Measurements from ENCODE around the gene PHC1.

PHC1 gene

GRCh38 chr12:8980137-8980536 is 65.8 kb downstream of the PHC1 start:
- DNase-seq (ENCODE audit: low spot score): no peak
- in situ Hi-C loops (cut with MboI; ENCODE audit: low sequenced_read_pairs, unreplicated experiment): no loop called here
- TF ChIP-seq CTCF (IDR thresholded peaks at IDR 0.05; ENCODE audit: borderline replicate concordance, control extremely low read depth, extremely low read depth, insufficient read depth, missing control alignments): no peak

- in situ Hi-C loops (cut with MboI; ENCODE audit: low sequenced_read_pairs, unreplicated experiment): no loop called here
- no peak for TF ChIP-seq CTCF (IDR thresholded peaks at IDR 0.05; ENCODE audit: borderline replicate concordance, control extremely low read depth, extremely low read depth, insufficient read depth, missing control alignments)
- DNase-seq (ENCODE audit: low spot score): no peak
These were observed 71.0 kb downstream of the PHC1 start for GRCh38 chr12:8985213-8985754.

- TF ChIP-seq CTCF (IDR thresholded peaks at IDR 0.05; ENCODE audit: borderline replicate concordance, control extremely low read depth, extremely low read depth, insufficient read depth, missing control alignments): no peak
- DNase-seq (ENCODE audit: low spot score): no peak
- in situ Hi-C loops (cut with MboI; ENCODE audit: low sequenced_read_pairs, unreplicated experiment): no loop called here
These were observed 72.9 kb downstream of the PHC1 start for GRCh38 chr12:8987163-8987562.

- in situ Hi-C loops (cut with MboI; ENCODE audit: low sequenced_read_pairs, unreplicated experiment): no loop called here
- no peak for TF ChIP-seq CTCF (IDR thresholded peaks at IDR 0.05; ENCODE audit: borderline replicate concordance, control extremely low read depth, extremely low read depth, insufficient read depth, missing control alignments)
- DNase-seq (ENCODE audit: low spot score): no peak
These were observed 73.4 kb downstream of the PHC1 start for GRCh38 chr12:8987685-8988084.

- in situ Hi-C loops (cut with MboI; ENCODE audit: low sequenced_read_pairs, unreplicated experiment): no loop called here
- DNase-seq (ENCODE audit: low spot score): no peak
- no peak for TF ChIP-seq CTCF (IDR thresholded peaks at IDR 0.05; ENCODE audit: borderline replicate concordance, control extremely low read depth, extremely low read depth, insufficient read depth, missing control alignments)
These were observed 75.1 kb downstream of the PHC1 start, which contains the start of gene KLRG1 for GRCh38 chr12:8989413-8989812. TSS of gene KLRG1 (plus strand) at chr12:8989546. CDS start at chr12:8989636, 90 bp downstream.
